Colonic mucosa (tissue), 4 donors: ENCODE results near the gene USP25. TPM values are rescaled to one million over a fixed set of nuclear protein-coding genes. Genes with fewer than 3 reads are reported as not detected.

Experiments
- DNase-seq: peaks from one replicate; pipeline ENCODE4 v3.0.0-alpha.2; 2020
- H3K27ac ChIP-seq: fragments of 200-600 bp; one replicate; pipeline ENCODE4 v1.8.0; 2021
- H3K27me3 ChIP-seq: fragments of 200-600 bp; one replicate; pipeline ENCODE4 v1.8.0; 2021
- H3K36me3 ChIP-seq: fragments of 200-600 bp; one replicate; pipeline ENCODE4 v1.8.0; 2021
- H3K4me1 ChIP-seq: fragments of 200-600 bp; one replicate; pipeline ENCODE4 v1.8.0; 2021; ENCODE audit warnings: mild to moderate bottlenecking
- H3K4me3 ChIP-seq: fragments of 200-600 bp; one replicate; pipeline ENCODE4 v1.8.0; 2021
- H3K9ac ChIP-seq, 2 donors: one replicate each; pipeline ENCODE4 v1.7.0; 2013; ENCODE audit warnings: control low read depth in 2 of 2, low read depth in 2 of 2, low read length in 2 of 2
- H3K9me3 ChIP-seq: fragments of 200-600 bp; one replicate; pipeline ENCODE4 v1.8.0; 2021
- intact Hi-C: fragments of 100-400 bp; cut with DNase I; formaldehyde crosslinking; loops from one replicate; pipeline ENCODE4 v1.14.1; 2022
- total RNA-seq, 2 donors: library from RNA; stranded (reverse); fragmentation: NEBNext Ultra II Directional in 1 of 2; extraction: Animal tissue kit (Norgen Biotek cat#: 25700) in 1 of 2; gene quantifications; one replicate each; pipeline ENCODE4 v1.2.1, GENCODE V29; 2021
- TF ChIP-seq, protein P1 (sequence below): fragments of 200-600 bp; IDR thresholded peaks from one replicate; pipeline ENCODE4 v1.8.0; 2022; ENCODE audit warnings: antibody characterized with exemption, mild to moderate bottlenecking
- donor health status: healthy.
- donor health status: DM: no; HTN: no; CAD: no.
- donor health status: DM: no; HTN: no; CAD: no.

USP25 gene
- total RNA-seq, 2 donors from 2014 or later = 30.5 to 46.7 TPM

DNA sequence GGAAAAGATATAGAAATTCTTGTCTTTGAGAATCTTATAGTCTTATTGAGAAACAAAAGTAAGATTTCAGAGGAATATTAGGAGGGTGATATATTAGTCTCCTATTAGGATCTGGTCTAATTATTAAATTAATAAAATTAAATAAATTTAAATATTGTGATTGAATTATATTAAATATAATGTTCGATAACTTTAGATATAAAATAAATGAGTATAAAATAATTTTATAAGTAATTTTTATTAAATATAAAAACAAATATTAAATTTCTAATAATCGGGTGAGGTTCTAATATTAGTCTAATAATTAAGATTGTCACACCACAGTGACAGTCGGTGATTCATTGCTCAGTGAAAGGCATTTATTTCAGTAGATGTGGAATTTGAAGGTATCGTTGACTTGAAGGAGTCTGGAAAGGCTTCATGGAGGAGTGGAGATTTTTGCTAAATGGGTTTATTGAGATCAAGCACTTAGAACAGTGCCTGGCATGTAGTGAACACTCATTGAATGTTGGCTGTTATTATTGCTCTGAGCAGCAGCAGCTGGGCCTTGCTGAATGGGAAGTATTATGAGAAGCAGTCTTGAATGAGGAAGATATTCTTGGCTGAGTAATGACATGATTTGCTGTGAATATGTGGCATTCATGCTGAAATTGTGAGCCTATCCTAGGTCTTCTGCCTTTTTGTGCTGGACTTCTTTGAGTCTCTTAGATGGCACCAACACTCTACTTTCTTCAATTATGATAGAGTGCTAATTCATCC, 74.6 kb downstream of the USP25 start:
- intact Hi-C loops = no loop called here
- Histone ChIP-seq H3K36me3 (no peaks in the 10 kb centered on the region), H3K27me3 (no peaks in the 10 kb centered on the region), H3K4me1 (no peaks in the 10 kb centered on the region), H3K9ac (no peak overlapping the region), H3K27ac (no peak overlapping the region), H3K4me3 (no peak overlapping the region), H3K9me3 (no peaks in the 10 kb centered on the region)
- TF ChIP-seq, protein P1, sequence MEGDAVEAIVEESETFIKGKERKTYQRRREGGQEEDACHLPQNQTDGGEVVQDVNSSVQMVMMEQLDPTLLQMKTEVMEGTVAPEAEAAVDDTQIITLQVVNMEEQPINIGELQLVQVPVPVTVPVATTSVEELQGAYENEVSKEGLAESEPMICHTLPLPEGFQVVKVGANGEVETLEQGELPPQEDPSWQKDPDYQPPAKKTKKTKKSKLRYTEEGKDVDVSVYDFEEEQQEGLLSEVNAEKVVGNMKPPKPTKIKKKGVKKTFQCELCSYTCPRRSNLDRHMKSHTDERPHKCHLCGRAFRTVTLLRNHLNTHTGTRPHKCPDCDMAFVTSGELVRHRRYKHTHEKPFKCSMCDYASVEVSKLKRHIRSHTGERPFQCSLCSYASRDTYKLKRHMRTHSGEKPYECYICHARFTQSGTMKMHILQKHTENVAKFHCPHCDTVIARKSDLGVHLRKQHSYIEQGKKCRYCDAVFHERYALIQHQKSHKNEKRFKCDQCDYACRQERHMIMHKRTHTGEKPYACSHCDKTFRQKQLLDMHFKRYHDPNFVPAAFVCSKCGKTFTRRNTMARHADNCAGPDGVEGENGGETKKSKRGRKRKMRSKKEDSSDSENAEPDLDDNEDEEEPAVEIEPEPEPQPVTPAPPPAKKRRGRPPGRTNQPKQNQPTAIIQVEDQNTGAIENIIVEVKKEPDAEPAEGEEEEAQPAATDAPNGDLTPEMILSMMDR = no peak
- no peak for DNase-seq

DNA sequence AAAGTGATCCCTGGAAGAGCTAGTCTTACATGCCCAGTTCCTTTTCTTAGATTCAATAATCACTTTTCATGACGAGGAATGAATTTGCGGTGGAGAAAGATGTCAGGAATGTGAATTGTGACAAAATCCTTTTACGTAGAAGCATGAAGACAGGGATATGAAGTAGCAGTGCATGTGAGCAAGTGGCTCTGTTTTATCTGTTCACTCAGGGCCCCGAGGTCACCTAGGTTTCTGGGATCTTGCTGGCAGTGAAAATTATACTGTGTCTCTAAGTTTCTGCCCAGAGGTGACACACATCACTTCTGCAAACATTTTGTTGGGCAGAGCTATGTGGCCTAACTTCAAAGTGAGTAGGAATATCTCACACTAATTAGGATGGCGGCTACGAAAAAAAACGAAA, 79.3 kb downstream of the USP25 start:
- H3K27ac ChIP-seq = no peak overlapping the region
- no peaks in the 10 kb centered on the region for H3K27me3 ChIP-seq
- H3K9ac ChIP-seq = no peak overlapping the region
- TF ChIP-seq, protein P1 = no peak
- no peak overlapping the region for H3K4me3 ChIP-seq
- no peak for DNase-seq
- H3K4me1 ChIP-seq = no peaks in the 10 kb centered on the region
- H3K9me3 ChIP-seq = no peaks in the 10 kb centered on the region
- H3K36me3 ChIP-seq = no peaks in the 10 kb centered on the region
- intact Hi-C loops = no loop called here

GRCh38 chr21:15809818-15810217, 80.0 kb downstream of the USP25 start:
- TF ChIP-seq, protein P1 = no peak
- no peak overlapping the region for H3K9ac ChIP-seq
- no peak for DNase-seq
- no peaks in the 10 kb centered on the region for H3K9me3 ChIP-seq
- no peak overlapping the region for H3K27ac ChIP-seq
- H3K36me3 ChIP-seq = no peaks in the 10 kb centered on the region
- H3K4me1 ChIP-seq = no peaks in the 10 kb centered on the region
- intact Hi-C loops = no loop called here
- H3K27me3 ChIP-seq = no peaks in the 10 kb centered on the region
- H3K4me3 ChIP-seq = no peak overlapping the region

- Histone ChIP-seq H3K9ac (no peak overlapping the region), H3K27me3 (no peaks in the 10 kb centered on the region), H3K9me3 (no peaks in the 10 kb centered on the region), H3K4me1 (no peaks in the 10 kb centered on the region), H3K27ac (no peak overlapping the region), H3K36me3 (no peaks in the 10 kb centered on the region), H3K4me3 (no peak overlapping the region)
- no peak for DNase-seq
- TF ChIP-seq, protein P1 = no peak
- intact Hi-C loops = no loop called here
Observed at GRCh38 chr21:15815285-15815684, 85.5 kb downstream of the USP25 start.

DNA sequence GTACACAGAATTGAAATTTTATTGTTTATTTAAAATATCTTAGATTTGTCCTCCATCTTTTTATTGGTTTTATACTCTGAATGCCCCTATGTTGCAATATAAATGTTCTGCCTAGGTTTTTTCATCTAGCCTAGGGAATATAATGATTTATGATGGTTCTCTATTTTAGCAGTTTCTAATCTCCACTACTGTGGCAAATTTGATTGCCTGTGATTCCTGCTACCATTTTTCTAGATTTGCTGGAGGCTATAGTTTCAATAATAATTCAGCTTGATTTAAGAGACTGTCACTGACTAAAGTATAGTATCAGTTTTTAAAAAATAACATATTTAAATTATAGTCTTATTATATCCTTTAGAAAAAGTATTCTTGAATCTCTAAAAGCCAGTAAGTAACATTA, 90.5 kb downstream of the USP25 start:
- Histone ChIP-seq H3K4me3 (no peak overlapping the region), H3K4me1 (no peaks in the 10 kb centered on the region), H3K36me3 (no peaks in the 10 kb centered on the region), H3K27ac (no peak overlapping the region), H3K27me3 (no peaks in the 10 kb centered on the region), H3K9me3 (no peaks in the 10 kb centered on the region), H3K9ac (no peak overlapping the region)
- TF ChIP-seq, protein P1 = no peak
- intact Hi-C loops = loop anchor here (10.0 kb wide), 1 partner anchor 86 kb away; no protein-coding TSS in a partner anchor
- DNase-seq = no peak
